ENCODE results near the gene AP3S2. TPM values are rescaled to one million over a fixed set of nuclear protein-coding genes. Genes with fewer than 3 reads are reported as not detected.
"Not testable (repeated sequence)": the region's sequence is repeated elsewhere in the genome, so short reads cannot be mapped to it uniquely, and the experiment has no call there.

Gene AP3S2
- total RNA-seq, 2 donors from 2014 or later: 41.8 to 50.6 TPM

DNA sequence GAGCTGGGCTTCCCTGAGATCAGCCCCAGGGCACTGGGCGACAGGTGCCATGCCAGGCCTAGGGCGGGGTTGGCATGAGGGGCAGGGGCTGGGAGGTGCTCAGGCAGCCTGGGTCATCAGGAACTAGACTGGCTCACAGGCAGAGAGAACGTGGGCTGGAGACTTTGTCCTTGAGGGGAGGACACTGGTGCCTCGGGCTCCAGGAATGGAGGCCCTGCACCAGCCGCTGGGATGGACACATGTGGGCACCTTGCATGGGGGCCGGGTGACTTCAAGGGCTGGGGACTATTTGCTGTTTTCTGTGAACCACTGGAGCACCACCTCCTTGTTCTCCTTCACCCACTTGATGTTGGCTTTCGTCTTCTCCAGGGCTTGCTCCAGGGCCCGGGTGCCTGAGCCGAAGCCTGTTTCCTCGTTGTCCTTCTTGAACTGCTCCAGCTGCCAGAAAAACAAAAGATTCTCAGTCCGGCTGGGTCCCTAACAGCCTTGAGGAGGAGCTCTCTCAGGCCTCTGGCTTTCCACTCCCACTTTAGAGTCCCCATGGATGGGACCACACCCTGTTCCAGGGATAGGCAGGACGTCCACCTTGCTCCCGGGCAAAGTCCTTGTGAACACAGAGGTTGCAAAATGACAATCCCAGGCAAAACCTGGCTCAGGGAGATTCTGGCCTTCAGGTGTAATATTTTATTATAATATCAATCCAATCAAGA is 108.6 kb downstream of the AP3S2 start:
- Histone ChIP-seq H3K27me3 (replicated peaks; ENCODE audit: insufficient read depth) (no peaks in the 10 kb centered on the region), H3K9me3 (peaks cover 7% of the 10 kb centered on the region), H3K4me3 (no peak overlapping the region), H3K4me1 (ENCODE audit: control insufficient read depth in 1 of 2, low read depth in 2 of 2) (no peaks in the 10 kb centered on the region), H3K27ac (no peak overlapping the region), H3K36me3 (no peaks in the 10 kb centered on the region)
- ATAC-seq (ENCODE audit: insufficient number of reproducible peaks, low FRiP score, low read depth) (no peak), DNase-seq (ENCODE audit: low spot score) (no peak)
- TF ChIP-seq, protein P1, sequence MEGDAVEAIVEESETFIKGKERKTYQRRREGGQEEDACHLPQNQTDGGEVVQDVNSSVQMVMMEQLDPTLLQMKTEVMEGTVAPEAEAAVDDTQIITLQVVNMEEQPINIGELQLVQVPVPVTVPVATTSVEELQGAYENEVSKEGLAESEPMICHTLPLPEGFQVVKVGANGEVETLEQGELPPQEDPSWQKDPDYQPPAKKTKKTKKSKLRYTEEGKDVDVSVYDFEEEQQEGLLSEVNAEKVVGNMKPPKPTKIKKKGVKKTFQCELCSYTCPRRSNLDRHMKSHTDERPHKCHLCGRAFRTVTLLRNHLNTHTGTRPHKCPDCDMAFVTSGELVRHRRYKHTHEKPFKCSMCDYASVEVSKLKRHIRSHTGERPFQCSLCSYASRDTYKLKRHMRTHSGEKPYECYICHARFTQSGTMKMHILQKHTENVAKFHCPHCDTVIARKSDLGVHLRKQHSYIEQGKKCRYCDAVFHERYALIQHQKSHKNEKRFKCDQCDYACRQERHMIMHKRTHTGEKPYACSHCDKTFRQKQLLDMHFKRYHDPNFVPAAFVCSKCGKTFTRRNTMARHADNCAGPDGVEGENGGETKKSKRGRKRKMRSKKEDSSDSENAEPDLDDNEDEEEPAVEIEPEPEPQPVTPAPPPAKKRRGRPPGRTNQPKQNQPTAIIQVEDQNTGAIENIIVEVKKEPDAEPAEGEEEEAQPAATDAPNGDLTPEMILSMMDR (IDR thresholded peaks at IDR 0.05): no peak

DNA sequence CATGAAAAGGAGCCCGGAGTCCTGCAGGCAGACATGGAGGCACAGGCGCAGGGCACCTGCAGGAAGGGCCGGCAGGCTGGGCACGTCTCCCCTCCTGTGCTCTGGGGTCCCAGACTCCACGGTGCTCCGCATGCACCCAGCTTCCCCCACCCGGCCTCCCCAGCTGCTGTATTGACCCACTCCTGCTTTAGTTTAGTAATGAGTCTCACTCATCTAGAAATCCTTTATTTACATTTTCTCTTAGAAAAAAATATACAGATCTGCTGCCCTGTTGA is 109.2 kb downstream of the AP3S2 start:
- ATAC-seq (ENCODE audit: insufficient number of reproducible peaks, low FRiP score, low read depth): no peak
- H3K36me3 ChIP-seq: no peaks in the 10 kb centered on the region
- no peak for DNase-seq (ENCODE audit: low spot score)
- H3K27me3 ChIP-seq (replicated peaks; ENCODE audit: insufficient read depth): no peaks in the 10 kb centered on the region
- no peak overlapping the region for H3K27ac ChIP-seq
- TF ChIP-seq, protein P1 (IDR thresholded peaks at IDR 0.05): no peak
- H3K4me3 ChIP-seq: no peak overlapping the region
- no peaks in the 10 kb centered on the region for H3K4me1 ChIP-seq (ENCODE audit: control insufficient read depth in 1 of 2, low read depth in 2 of 2)
- H3K9me3 ChIP-seq: peaks cover 7% of the 10 kb centered on the region

DNA sequence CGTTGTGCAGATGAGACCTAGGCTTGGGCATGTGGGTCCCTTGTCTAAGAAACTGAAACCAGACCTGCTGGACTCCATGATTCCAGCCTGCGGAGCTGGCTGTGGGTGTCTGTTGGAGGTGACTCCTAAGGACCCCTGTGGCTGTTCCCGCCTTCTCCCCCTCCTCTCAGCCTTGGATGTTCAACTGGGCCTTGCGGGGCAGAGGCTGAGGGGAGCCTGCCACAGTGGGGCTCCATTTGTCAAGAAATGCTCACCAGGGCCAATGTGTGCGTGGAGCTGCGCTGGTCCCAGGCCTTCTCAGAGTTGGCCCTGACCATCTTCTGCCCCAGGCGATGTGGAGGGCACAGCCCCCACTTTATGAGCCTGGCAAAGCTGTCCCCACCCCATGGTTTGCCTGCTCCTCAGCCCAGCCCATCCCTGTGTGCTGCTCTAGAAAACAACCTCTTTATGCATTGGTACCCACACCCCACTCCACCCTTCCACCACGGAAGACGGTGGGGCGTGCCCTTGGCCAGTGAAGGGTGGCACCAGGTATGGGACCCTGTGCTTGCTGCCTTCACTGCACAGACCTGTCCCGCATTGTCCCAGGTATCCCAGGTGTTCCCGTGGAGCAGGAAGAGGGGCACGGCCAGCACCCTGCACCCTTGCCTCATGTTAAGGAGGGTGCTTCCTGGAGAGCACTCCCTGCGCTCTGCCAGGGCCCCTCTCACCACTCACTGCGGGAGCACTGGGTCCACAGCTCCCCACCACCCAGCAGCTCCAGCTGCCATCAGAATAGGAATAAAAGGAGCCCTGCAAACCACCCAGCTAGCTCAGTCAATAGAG is 109.7 kb downstream of the AP3S2 start:
- Histone ChIP-seq H3K27ac (no peak overlapping the region), H3K4me3 (no peak overlapping the region), H3K9me3 (peaks cover 7% of the 10 kb centered on the region), H3K36me3 (no peaks in the 10 kb centered on the region), H3K4me1 (ENCODE audit: control insufficient read depth in 1 of 2, low read depth in 2 of 2) (no peaks in the 10 kb centered on the region), H3K27me3 (replicated peaks; ENCODE audit: insufficient read depth) (no peaks in the 10 kb centered on the region)
- ATAC-seq (ENCODE audit: insufficient number of reproducible peaks, low FRiP score, low read depth): no peak
- no peak for DNase-seq (ENCODE audit: low spot score)
- TF ChIP-seq, protein P1 (IDR thresholded peaks at IDR 0.05): no peak

DNA sequence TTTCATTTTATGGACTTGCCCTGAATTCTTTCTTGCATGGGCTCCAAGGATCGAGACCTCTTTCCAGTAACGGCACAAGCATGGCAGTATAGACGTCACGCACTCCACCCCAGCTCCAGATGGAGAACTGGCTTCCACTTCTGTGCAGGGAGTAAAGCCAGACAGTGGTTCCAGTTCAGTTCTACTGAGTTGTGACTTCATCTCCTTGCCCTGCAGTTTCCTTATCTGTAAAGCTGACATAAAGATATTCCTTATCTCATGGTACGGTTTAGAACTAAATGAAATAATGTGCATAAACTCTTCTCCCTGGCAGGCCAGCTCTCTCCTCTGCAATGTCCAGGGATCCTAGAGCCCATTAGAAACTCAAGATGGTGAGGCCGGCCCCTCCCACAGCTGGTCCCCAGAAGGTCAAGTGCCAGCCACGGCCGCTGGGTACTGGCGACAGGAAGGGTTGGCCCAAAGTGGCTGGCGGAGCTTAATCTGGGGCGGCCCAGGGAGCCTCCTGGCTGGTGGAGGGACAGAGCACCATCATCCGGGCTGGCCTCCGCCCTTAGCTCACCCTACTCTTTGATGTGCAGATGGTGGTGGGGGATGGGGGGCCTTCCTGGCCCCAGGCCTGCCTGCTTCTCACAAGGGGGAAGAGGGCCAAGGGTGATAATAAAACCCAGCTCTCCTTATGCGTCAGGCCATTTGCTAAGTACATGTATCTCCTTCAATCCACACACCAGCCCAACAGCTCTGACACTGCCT is 110.5 kb downstream of the AP3S2 start:
- ATAC-seq (ENCODE audit: insufficient number of reproducible peaks, low FRiP score, low read depth) (no peak), DNase-seq (ENCODE audit: low spot score) (no peak)
- H3K9me3 ChIP-seq: peaks cover 7% of the 10 kb centered on the region
- H3K27ac ChIP-seq: no peak overlapping the region
- H3K27me3 ChIP-seq (replicated peaks; ENCODE audit: insufficient read depth): no peaks in the 10 kb centered on the region
- TF ChIP-seq, protein P1 (IDR thresholded peaks at IDR 0.05): no peak
- no peaks in the 10 kb centered on the region for H3K4me1 ChIP-seq (ENCODE audit: control insufficient read depth in 1 of 2, low read depth in 2 of 2)
- no peaks in the 10 kb centered on the region for H3K36me3 ChIP-seq
- no peak overlapping the region for H3K4me3 ChIP-seq

DNA sequence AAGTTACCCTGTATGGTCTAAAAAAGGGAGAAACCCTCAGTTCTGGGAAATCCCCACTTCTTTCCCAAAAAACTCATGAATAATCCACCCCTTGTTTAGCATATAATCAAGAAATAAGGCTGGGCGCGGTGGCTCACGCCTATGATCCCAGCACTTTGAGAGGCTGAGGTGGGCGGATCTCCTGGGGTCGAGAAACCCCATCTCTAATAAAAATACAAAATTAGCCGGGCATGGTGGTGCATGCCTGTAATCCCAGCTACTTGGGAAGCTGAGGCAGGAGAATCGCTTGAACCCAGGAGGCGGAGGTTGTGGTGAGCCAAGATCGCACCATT is 111.2 kb downstream of the AP3S2 start:
- not testable (repeated sequence) for H3K27me3 ChIP-seq (replicated peaks; ENCODE audit: insufficient read depth); H3K4me1 ChIP-seq (ENCODE audit: control insufficient read depth in 1 of 2, low read depth in 2 of 2); H3K4me3 ChIP-seq; ATAC-seq (ENCODE audit: insufficient number of reproducible peaks, low FRiP score, low read depth); DNase-seq (ENCODE audit: low spot score); H3K9me3 ChIP-seq; H3K36me3 ChIP-seq; H3K27ac ChIP-seq

Data from thoracic aorta (tissue), 2 donors.